H1 (cell line): ENCODE results near the gene ABCD1.

ENCODE experiments used
- ASH2L ChIP-seq: fragments of 200-600, 300-600 bp; sonication (generic); IDR thresholded peaks from one replicate; pipeline ENCODE4 v1.7.1; 2017; ENCODE audit warnings: low read length
- BACH1 ChIP-seq: IDR thresholded peaks from 2 replicates; pipeline ENCODE4 v1.6.1; 2012; ENCODE audit warnings: low read length, improper control_type of control experiment
- CEBPB ChIP-seq: IDR thresholded peaks from 2 replicates; pipeline ENCODE4 v1.6.1; 2012; ENCODE audit warnings: low read depth, low read length
- EP300 ChIP-seq, 2 experiments: IDR thresholded peaks; 1 replicate in 1 of 2; 2 replicates in 1 of 2; pipeline ENCODE4 v1.6.1; 2011 to 2012; ENCODE audit warnings: low read depth in 2 of 2, low read length in 2 of 2, mild to moderate bottlenecking in 2 of 2, borderline replicate concordance in 1 of 2, inconsistent platforms in 1 of 2, moderate library complexity in 1 of 2
- EZH2 ChIP-seq: fragments of 200-600 bp; sonication (generic); IDR thresholded peaks from 2 replicates; pipeline ENCODE4 v1.7.1; 2012; ENCODE audit warnings: low read depth, mild to moderate bottlenecking, moderate library complexity, low read length, inconsistent platforms; ENCODE audit not compliant: severe bottlenecking
- HDAC6 ChIP-seq: IDR thresholded peaks from one replicate; pipeline ENCODE4 v1.7.1; 2012; ENCODE audit warnings: low read depth, mild to moderate bottlenecking, inconsistent platforms, low read length, moderate library complexity
- POLR2AphosphoS5 ChIP-seq: IDR thresholded peaks from 2 replicates; pipeline ENCODE4 v1.6.1; 2011; ENCODE audit warnings: low read depth, low read length
- TAF1 ChIP-seq: IDR thresholded peaks from 2 replicates; pipeline ENCODE4 v1.6.1; 2011; ENCODE audit warnings: mild to moderate bottlenecking, low read depth, low read length
- ZNF274 ChIP-seq: IDR thresholded peaks from 2 replicates; pipeline ENCODE4 v1.7.0; 2012; ENCODE audit warnings: low read length, borderline replicate concordance; ENCODE audit errors: extremely low read depth
- TF ChIP-seq, protein P1 (sequence below), 3 experiments: IDR thresholded peaks; 1 replicate in 2 of 3; 2 replicates in 1 of 3; pipeline versions ENCODE4 v1.5.1 to v1.6.1; 2011; ENCODE audit warnings: low read length in 3 of 3, mild to moderate bottlenecking in 3 of 3, inconsistent platforms in 2 of 3, low read depth in 1 of 3, moderate library complexity in 1 of 3; ENCODE audit not compliant: insufficient read depth in 1 of 3; ENCODE audit errors: control extremely low read depth in 1 of 3

DNA sequence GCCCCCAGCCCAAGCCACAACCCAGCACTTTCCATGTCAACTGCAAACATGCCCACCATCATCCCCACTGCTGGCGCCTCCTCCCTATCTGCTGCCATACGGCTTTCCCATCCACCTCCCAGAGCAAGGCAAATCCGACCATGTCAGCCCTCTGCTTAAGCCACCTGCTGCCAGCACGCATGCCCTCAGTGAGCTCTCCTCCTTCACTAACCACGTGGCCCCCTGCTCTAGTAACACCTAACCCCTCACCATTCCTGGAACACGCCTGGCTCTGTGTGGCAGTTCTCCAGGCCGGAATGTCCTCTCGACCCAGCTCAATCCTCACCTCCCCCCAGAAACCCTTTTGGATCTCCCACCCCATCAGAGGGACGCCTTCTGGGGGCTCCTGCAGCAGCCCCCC is 17.9 kb upstream of the ABCD1 start:
- TF ChIP-seq ZNF274 (no peak), EP300 (IDR thresholded peaks at IDR 0.05; ENCODE audit: borderline replicate concordance in 1 of 2, low read depth in 2 of 2, low read length in 2 of 2) (no peak), CEBPB (no peak), TAF1 (no peak), BACH1 (no peak), HDAC6 (no peak), EZH2 (no peak), POLR2AphosphoS5 (no peak), ASH2L (no peak)
- TF ChIP-seq, protein P1, sequence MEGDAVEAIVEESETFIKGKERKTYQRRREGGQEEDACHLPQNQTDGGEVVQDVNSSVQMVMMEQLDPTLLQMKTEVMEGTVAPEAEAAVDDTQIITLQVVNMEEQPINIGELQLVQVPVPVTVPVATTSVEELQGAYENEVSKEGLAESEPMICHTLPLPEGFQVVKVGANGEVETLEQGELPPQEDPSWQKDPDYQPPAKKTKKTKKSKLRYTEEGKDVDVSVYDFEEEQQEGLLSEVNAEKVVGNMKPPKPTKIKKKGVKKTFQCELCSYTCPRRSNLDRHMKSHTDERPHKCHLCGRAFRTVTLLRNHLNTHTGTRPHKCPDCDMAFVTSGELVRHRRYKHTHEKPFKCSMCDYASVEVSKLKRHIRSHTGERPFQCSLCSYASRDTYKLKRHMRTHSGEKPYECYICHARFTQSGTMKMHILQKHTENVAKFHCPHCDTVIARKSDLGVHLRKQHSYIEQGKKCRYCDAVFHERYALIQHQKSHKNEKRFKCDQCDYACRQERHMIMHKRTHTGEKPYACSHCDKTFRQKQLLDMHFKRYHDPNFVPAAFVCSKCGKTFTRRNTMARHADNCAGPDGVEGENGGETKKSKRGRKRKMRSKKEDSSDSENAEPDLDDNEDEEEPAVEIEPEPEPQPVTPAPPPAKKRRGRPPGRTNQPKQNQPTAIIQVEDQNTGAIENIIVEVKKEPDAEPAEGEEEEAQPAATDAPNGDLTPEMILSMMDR (IDR thresholded peaks at IDR 0.05; ENCODE audit: control extremely low read depth in 1 of 3, insufficient read depth in 1 of 3, low read depth in 1 of 3, low read length in 3 of 3): no peak
